Measurements from ENCODE around the gene EFEMP2. TPM values are rescaled to one million over a fixed set of nuclear protein-coding genes. Genes with fewer than 3 reads are reported as not detected.

Gene EFEMP2
- total RNA-seq, 2 donors from 2014 or later, result 9.6 to 22.5 TPM

DNA sequence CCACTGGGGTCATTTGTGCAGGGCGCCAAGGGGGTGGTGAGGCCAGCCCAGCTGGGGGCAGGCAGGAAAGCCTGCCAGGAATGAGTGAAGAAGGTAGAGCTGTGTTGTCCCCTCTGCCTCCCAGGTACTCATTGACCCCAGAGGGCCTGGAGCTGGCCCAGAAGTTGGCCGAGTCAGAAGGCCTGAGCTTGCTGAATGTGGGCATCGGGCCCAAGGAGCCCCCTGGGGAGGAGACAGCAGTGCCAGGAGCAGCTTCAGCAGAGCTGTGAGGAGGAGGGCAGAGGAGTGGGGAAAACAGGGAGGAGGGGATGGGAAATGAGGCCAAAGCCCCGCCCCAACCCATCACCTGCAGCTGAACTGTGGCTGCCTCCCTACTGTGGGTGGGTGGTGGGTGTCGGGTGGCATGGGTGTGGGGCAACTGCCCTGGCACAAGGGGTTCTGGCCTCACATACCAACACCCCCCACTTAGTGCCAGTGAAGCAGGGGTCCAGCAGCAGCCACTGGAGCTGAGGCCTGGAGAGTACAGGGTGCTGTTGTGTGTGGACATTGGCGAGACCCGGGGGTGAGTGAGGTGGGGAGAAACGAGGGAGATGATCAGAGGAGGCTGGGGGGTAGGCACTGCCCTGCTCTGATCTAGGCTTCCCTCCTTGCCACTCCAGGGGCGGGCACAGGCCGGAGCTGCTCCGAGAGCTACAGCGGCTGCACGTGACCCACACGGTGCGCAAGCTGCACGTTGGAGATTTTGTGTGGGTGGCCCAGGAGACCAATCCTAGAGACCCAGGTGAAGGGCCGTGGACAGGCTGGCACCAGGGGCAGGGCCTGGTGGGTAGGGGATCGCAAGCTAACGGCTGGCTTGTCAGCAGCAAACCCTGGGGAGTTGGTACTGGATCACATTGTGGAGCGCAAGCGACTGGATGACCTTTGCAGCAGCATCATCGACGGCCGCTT, 9.4 kb downstream of the EFEMP2 start:
- intact Hi-C loops (cut with DNase I), result no loop called here
- DNase-seq, result no peak
- H3K27me3 ChIP-seq, result no peaks in the 10 kb centered on the region
- no peak overlapping the region for H3K4me3 ChIP-seq
- H3K9ac ChIP-seq (ENCODE audit: low read depth in 2 of 2, low read length in 2 of 2), result peak overlapping the region in 1 of 2 donors; percentile 14
- peaks cover 7% of the 10 kb centered on the region for H3K36me3 ChIP-seq
- peaks cover 11% of the 10 kb centered on the region for H3K4me1 ChIP-seq
- H3K27ac ChIP-seq, result no peak overlapping the region
- TF ChIP-seq, protein P1, sequence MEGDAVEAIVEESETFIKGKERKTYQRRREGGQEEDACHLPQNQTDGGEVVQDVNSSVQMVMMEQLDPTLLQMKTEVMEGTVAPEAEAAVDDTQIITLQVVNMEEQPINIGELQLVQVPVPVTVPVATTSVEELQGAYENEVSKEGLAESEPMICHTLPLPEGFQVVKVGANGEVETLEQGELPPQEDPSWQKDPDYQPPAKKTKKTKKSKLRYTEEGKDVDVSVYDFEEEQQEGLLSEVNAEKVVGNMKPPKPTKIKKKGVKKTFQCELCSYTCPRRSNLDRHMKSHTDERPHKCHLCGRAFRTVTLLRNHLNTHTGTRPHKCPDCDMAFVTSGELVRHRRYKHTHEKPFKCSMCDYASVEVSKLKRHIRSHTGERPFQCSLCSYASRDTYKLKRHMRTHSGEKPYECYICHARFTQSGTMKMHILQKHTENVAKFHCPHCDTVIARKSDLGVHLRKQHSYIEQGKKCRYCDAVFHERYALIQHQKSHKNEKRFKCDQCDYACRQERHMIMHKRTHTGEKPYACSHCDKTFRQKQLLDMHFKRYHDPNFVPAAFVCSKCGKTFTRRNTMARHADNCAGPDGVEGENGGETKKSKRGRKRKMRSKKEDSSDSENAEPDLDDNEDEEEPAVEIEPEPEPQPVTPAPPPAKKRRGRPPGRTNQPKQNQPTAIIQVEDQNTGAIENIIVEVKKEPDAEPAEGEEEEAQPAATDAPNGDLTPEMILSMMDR (IDR thresholded peaks at IDR 0.05), result no peak
- H3K9me3 ChIP-seq, result no peaks in the 10 kb centered on the region

DNA sequence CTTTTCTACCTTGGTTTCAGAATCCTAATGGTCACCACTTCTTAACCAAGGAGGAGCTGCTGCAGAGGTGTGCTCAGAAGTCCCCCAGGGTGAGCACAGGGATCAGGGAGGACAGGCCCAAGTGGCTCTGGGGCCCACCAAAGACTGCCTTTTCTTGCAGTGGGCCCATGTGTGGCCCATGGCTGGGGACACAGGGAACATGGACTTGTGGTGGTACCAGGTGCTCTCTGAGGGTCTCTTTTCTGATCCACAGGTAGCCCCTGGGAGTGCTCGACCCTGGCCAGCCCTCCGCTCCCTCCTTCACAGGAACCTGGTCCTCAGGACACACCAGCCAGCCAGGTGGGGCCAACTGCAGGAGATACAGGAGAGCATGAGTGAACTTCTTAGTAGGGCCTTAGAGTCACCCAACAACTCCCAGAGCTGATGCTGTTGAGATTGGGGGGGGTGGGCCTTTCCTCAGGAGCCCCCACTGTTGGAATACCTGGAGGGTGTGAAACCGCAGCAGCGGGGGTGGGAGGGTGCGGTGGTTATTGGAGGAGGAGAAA, 10.3 kb downstream of the EFEMP2 start:
- intact Hi-C loops (cut with DNase I), result no loop called here
- Histone ChIP-seq H3K27ac (peak overlapping the region; percentile 100), H3K27me3 (no peaks in the 10 kb centered on the region), H3K9me3 (no peaks in the 10 kb centered on the region), H3K36me3 (peaks cover 7% of the 10 kb centered on the region), H3K4me3 (no peak overlapping the region), H3K9ac (ENCODE audit: low read depth in 2 of 2, low read length in 2 of 2) (peak overlapping the region in 1 of 2 donors; percentile 14), H3K4me1 (peaks cover 11% of the 10 kb centered on the region)
- TF ChIP-seq, protein P1 (IDR thresholded peaks at IDR 0.05), result no peak
- no peak for DNase-seq

DNA sequence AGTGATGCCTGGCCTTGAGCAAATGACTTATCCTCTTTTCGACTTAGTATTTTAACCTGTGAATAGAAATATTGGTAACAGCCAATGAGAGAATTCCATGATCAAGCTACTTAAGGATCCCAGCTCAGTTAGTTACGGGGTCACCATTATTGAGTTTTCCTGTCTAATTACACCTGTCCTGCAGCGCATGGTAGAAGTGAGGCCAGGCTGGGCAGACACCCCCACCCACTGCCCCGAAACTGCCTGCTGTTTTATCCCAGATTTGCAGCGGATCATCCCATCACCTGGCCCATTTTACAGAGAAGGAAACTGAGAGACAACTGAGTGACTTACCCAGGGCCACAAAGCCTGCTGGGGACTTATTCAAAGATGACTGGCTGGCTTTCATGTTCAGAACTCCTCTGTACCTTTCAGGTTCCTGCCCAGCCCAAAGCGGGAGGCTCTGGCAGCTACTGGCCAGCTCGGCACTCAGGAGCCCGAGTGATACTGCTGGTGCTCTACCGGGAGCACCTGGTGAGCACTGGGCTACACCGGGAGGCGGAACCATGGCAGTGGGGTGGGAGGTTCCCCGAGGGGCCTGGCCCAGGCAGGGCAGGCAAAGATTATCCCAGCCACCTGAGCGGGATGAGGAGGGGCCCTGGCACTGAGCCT, 10.9 kb downstream of the EFEMP2 start:
- TF ChIP-seq, protein P1 (IDR thresholded peaks at IDR 0.05), result no peak
- DNase-seq, result no peak
- Histone ChIP-seq H3K36me3 (peaks cover 7% of the 10 kb centered on the region), H3K4me3 (peak overlapping the region; percentile 92), H3K27me3 (no peaks in the 10 kb centered on the region), H3K4me1 (peaks cover 11% of the 10 kb centered on the region), H3K9me3 (no peaks in the 10 kb centered on the region), H3K27ac (peak overlapping the region; percentile 100), H3K9ac (ENCODE audit: low read depth in 2 of 2, low read length in 2 of 2) (peak overlapping the region; percentile 79 to 82)
- intact Hi-C loops (cut with DNase I), result no loop called here

DNA sequence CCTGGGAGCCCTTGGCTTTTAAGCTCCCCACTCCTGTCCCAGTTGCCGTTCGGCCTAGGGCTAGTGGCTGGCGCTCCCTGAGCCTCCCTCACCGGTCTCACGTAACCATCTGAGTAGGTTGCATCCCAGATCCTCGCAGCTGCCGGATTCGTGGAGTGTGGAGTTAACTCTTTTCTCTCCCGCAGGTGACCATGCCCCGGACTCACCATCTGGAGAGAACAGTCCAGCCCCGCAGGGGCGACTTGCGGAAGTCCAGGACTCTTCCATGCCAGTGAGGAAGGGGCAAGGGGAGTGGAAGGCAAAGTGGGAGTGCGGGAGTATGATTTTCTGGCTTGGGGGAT, 11.5 kb downstream of the EFEMP2 start:
- Histone ChIP-seq H3K36me3 (peaks cover 7% of the 10 kb centered on the region), H3K4me1 (peaks cover 13% of the 10 kb centered on the region), H3K27me3 (no peaks in the 10 kb centered on the region)

More for the DNA sequence above, 11.5 kb downstream of the EFEMP2 start:
- TF ChIP-seq, protein P1 (IDR thresholded peaks at IDR 0.05), result no peak
- intact Hi-C loops (cut with DNase I), result no loop called here
- no peak for DNase-seq
- H3K9me3 ChIP-seq, result no peaks in the 10 kb centered on the region
- H3K9ac ChIP-seq (ENCODE audit: low read depth in 2 of 2, low read length in 2 of 2), result peak overlapping the region; percentile 79 to 82
- peak overlapping the region; percentile 92 for H3K4me3 ChIP-seq
- peak overlapping the region; percentile 100 for H3K27ac ChIP-seq
